Measurements from ENCODE around the gene ZNF44.

DNA sequence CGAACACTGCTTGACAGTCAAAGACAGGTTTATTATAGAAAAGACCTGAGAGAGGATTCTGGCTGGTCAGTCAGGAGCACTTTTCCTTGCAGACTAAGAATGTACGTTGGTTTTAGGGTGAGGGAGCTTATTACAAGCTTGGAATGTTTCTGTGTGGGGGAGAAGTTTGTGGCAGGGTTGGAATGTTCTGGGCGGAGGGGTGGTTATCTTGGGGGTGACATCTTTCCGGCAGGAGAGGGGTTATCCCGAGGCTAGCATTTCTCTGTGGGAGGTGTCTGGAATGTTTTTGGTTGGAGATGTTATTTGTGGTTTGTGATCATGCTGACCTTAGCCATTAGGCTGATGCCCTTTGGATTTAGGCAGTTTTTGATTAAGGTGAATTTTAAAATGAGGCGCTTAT is 70.0 kb downstream of the ZNF44 start:
- TF ChIP-seq, protein P1, sequence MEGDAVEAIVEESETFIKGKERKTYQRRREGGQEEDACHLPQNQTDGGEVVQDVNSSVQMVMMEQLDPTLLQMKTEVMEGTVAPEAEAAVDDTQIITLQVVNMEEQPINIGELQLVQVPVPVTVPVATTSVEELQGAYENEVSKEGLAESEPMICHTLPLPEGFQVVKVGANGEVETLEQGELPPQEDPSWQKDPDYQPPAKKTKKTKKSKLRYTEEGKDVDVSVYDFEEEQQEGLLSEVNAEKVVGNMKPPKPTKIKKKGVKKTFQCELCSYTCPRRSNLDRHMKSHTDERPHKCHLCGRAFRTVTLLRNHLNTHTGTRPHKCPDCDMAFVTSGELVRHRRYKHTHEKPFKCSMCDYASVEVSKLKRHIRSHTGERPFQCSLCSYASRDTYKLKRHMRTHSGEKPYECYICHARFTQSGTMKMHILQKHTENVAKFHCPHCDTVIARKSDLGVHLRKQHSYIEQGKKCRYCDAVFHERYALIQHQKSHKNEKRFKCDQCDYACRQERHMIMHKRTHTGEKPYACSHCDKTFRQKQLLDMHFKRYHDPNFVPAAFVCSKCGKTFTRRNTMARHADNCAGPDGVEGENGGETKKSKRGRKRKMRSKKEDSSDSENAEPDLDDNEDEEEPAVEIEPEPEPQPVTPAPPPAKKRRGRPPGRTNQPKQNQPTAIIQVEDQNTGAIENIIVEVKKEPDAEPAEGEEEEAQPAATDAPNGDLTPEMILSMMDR (conservative IDR thresholded peaks at IDR 0.05), result no peak
- no peak for TF ChIP-seq EZH2 (IDR thresholded peaks at IDR 0.05; ENCODE audit: low read depth)
